ENCODE results near the gene PPFIBP1. TPM values are rescaled to one million over a fixed set of nuclear protein-coding genes. Genes with fewer than 3 reads are reported as not detected.
"Not testable (repeated sequence)": the region's sequence is repeated elsewhere in the genome, so short reads cannot be mapped to it uniquely, and the experiment has no call there.

PPFIBP1 gene
- polyA plus RNA-seq, 1 experiment, result 47.5 TPM

- no peak for TF ChIP-seq CTCF (IDR thresholded peaks at IDR 0.05; ENCODE audit: insufficient read depth, low read depth, low read length)
- POLR2A ChIA-PET, result no interaction called here
- no peak overlapping the region for H3K4me3 ChIP-seq (ENCODE audit: low read depth, low read length)
- CTCF ChIA-PET, result interaction anchor here (1.3 kb wide), 1 partner anchor 143 kb away, joined by 3 read pairs; no protein-coding TSS in a partner anchor
- H3K27me3 ChIP-seq (ENCODE audit: control insufficient read depth, insufficient read depth, low read length), result no peaks in the 10 kb centered on the region
- no peak for DNase-seq (ENCODE audit: low read depth)
- H3K36me3 ChIP-seq (ENCODE audit: control insufficient read depth, insufficient read depth, low read length), result no peaks in the 10 kb centered on the region; the same call in 1 of the 2 replicates
These were observed 53.7 kb downstream of the PPFIBP1 start for GRCh38 chr12:27577688-27578087.

DNA sequence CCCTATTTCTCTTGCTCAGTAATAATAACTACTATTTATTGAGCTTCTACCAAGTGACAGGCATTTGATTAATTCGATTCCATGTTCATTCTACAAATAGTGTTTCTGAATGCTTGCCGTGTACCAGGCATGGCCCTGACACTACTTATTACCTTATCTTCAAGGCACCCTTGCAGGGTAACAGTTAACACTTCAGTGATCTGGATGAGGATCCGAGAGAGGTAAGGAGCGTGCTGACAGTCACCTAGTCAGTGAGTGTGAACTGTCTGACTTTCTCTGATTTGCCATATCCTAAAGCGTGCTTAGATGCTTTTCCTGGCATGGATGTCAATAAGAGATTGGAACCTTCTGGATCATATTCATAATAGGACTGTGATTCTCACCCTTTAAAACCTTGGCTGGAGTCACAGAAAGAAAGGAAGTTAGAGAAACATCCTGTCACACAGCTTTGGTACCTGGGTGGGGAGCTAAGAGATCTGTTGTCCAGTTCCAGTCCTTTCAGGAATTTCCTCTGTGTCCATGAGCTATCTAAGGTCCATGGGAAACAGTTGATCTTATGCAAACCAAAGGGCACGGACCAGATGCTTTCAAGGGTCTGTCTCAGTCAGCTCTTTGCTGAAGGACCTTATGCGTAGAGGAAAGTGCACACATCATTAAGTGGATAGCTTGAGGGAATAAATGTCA lies 54.8 kb downstream of the PPFIBP1 start:
- Histone ChIP-seq H3K27me3 (ENCODE audit: control insufficient read depth, insufficient read depth, low read length) (no peaks in the 10 kb centered on the region), H3K4me3 (ENCODE audit: low read depth, low read length) (no peak overlapping the region), H3K36me3 (ENCODE audit: control insufficient read depth, insufficient read depth, low read length) (no peaks in the 10 kb centered on the region; the same call in 1 of the 2 replicates)
- no peak for TF ChIP-seq CTCF (IDR thresholded peaks at IDR 0.05; ENCODE audit: insufficient read depth, low read depth, low read length)
- POLR2A ChIA-PET, result no interaction called here
- DNase-seq (ENCODE audit: low read depth), result no peak
- CTCF ChIA-PET, result no interaction called here

DNA sequence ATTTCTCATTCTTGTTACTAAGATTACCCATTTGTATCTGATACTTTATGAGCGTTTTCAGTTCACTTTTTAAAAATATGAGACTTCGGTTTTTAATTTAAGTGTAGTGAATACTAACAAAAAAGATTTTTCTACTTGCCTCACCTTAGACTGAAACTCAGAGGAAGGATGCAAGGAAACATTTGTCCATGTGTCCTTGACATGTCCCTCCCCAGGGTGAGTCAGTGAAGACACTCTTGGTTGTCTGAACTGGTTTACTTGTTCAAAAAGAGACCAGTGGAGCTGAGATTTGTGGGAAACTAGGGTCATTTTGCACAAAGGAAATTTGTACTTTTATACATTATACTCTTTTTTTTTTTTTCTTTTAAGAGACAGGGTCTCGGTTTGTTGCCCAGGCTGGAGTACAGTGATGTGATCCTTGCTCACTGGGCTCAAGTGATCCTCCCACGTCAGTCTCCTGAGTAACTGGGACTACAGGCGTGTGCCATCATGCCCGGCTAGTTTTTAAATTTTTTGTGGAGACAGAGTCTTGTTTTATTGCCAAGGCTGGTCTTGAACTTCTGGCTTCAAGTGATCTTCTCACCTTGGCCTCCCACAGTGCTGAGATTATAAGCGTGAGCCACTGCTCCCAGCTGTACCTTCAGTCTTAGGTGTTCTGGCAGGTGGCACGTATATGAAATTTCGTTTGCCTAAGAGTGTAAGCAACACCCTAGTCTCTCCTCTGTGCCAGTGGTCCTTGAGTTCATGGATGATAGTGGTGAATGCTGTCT lies 56.7 kb downstream of the PPFIBP1 start:
- no peak for DNase-seq (ENCODE audit: low read depth)
- Histone ChIP-seq H3K36me3 (ENCODE audit: control insufficient read depth, insufficient read depth, low read length) (no peaks in the 10 kb centered on the region; the same call in 1 of the 2 replicates), H3K27me3 (ENCODE audit: control insufficient read depth, insufficient read depth, low read length) (no peaks in the 10 kb centered on the region), H3K4me3 (ENCODE audit: low read depth, low read length) (no peak overlapping the region)
- ChIA-PET POLR2A (no interaction called here), CTCF (interaction anchor here (1.9 kb wide), 1 partner anchor 12 kb away, joined by 4 read pairs; no protein-coding TSS in a partner anchor)
- TF ChIP-seq CTCF (IDR thresholded peaks at IDR 0.05; ENCODE audit: insufficient read depth, low read depth, low read length), result no peak

DNA sequence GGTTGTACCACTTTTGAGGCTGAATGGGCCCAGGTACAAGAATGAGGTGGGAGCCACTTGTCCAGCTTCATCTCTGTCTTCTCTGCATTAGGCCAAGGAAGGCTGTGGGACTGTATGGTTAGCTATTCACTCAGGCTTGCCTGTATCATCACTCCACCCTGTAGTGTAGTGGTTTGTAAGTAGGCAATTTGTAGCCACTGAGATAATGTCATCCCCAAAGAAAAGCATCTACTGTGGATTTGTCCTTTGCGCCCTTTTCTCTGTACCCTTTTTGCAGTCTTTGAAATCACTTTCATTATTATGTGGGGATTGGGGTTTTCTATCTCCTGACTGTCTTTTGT lies 57.3 kb downstream of the PPFIBP1 start:
- H3K36me3 ChIP-seq (ENCODE audit: control insufficient read depth, insufficient read depth, low read length); POLR2A ChIA-PET; DNase-seq (ENCODE audit: low read depth); H3K4me3 ChIP-seq (ENCODE audit: low read depth, low read length); H3K27me3 ChIP-seq (ENCODE audit: control insufficient read depth, insufficient read depth, low read length): not testable (repeated sequence)
- CTCF ChIA-PET, result interaction anchor here (1.9 kb wide), 1 partner anchor 11 kb away, joined by 4 read pairs; no protein-coding TSS in a partner anchor

DNA sequence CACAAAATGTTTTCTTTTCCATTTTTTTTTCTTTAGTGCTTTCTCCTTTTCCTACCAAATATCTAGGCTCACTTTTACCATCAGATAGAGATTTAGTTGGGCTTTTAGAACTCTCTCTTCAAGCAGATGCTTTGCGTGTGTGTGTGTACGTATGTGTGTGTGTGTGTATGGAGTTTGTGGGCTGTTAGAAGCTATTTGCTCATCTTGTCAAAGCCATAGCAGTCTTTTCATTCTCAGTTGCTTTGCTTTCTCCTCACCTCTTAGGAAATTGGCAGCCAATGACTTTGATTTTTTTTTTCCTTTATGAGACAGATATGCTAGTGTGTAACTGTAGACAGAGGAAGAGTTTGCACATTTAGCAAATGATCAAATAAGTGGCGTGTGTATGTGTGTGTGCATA lies 57.8 kb downstream of the PPFIBP1 start:
- CTCF ChIA-PET, result interaction anchor here (1.9 kb wide), 1 partner anchor 11 kb away, joined by 4 read pairs; no protein-coding TSS in a partner anchor
- H3K4me3 ChIP-seq (ENCODE audit: low read depth, low read length); DNase-seq (ENCODE audit: low read depth); H3K27me3 ChIP-seq (ENCODE audit: control insufficient read depth, insufficient read depth, low read length); POLR2A ChIA-PET; H3K36me3 ChIP-seq (ENCODE audit: control insufficient read depth, insufficient read depth, low read length): not testable (repeated sequence)

DNA sequence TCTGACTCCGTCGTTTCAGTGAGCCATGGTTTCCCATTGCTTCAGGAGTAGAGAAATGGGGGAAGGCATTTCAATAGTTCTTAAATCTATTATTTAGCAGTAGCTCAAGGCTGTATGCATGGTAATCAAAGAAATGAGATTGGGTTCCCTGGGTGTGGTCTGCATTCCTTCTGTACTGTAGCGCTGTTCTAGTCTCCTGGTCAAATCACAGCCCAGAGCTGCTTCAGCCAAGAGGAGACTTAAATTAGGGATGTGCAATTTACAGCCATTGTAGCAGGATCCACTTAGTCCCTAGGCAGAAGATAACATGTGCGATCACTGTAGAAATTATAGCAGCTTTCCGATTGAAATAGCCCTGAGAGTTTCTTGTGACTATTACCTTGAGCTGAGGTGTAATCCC lies 58.4 kb downstream of the PPFIBP1 start:
- DNase-seq (ENCODE audit: low read depth); H3K4me3 ChIP-seq (ENCODE audit: low read depth, low read length); H3K36me3 ChIP-seq (ENCODE audit: control insufficient read depth, insufficient read depth, low read length); H3K27me3 ChIP-seq (ENCODE audit: control insufficient read depth, insufficient read depth, low read length); CTCF ChIA-PET; POLR2A ChIA-PET: not testable (repeated sequence)
